SH-SY5Y (cell line): Measurements from ENCODE around the gene CRIM1.

Experiments
- GATA2 ChIP-seq: IDR thresholded peaks from 2 replicates; pipeline ENCODE4 v1.6.1; 2011; ENCODE audit warnings: mild to moderate bottlenecking, low read depth, low read length
- GATA3 ChIP-seq: IDR thresholded peaks from 2 replicates; pipeline ENCODE4 v1.6.1; 2011; ENCODE audit warnings: low read depth, mild to moderate bottlenecking, low read length, moderate library complexity

DNA sequence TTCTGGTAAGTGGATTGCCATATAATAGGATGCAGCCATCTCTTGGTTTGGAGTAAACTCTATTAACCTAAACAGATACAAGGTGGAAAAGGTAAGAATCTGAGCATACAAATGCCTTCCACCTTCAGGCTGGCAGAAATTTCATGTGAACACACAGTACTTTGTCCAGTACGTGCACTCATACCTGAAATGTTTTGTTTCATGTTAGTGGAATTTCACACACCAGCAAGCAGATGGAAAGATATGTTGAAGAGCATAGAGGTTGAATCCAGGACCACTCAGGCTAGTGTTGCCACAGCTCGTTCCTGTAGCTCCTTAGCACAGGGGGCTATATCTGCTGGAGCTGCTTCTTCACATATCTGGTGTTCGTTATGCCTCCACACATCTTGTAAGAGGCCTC lies 34.0 kb downstream of the CRIM1 start:
- TF ChIP-seq GATA2 (no peak), GATA3 (no peak)
